HEK293 (cell line): Measurements from ENCODE around the gene NCOR1.

Experiments used
- RBAK ChIP-seq: fragments of 450-650 bp; formaldehyde crosslinking; IDR thresholded peaks from 2 replicates; pipeline ENCODE4 v1.5.1; 2016; ENCODE audit warnings: missing biosample characterization, missing genetic modification characterization
- SALL2 ChIP-seq: fragments of 450-650 bp; formaldehyde crosslinking; IDR thresholded peaks from 2 replicates; pipeline ENCODE4 v1.5.0; 2017; ENCODE audit warnings: missing biosample characterization, mild to moderate bottlenecking, missing genetic modification characterization, borderline replicate concordance
- YY1 ChIP-seq: fragments of 450-650 bp; formaldehyde crosslinking; IDR thresholded peaks from 2 replicates; pipeline ENCODE4 v1.5.1; 2018; ENCODE audit warnings: missing biosample characterization, missing genetic modification characterization
- ZBTB11 ChIP-seq: fragments of 450-650 bp; formaldehyde crosslinking; conservative IDR thresholded peaks from 2 replicates; pipeline ENCODE4 v1.5.1; 2016; ENCODE audit warnings: low read depth, missing biosample characterization, missing genetic modification characterization
- ZBTB48 ChIP-seq: fragments of 450-650 bp; formaldehyde crosslinking; IDR thresholded peaks from 2 replicates; pipeline ENCODE4 v1.5.1; 2016; ENCODE audit warnings: missing biosample characterization, missing genetic modification characterization
- ZBTB8A ChIP-seq: fragments of 450-650 bp; formaldehyde crosslinking; IDR thresholded peaks from 2 replicates; pipeline ENCODE4 v1.5.1; 2016; ENCODE audit warnings: missing biosample characterization, missing genetic modification characterization
- ZNF423 ChIP-seq: fragments of 450-650 bp; formaldehyde crosslinking; IDR thresholded peaks from 2 replicates; pipeline ENCODE4 v1.5.1; 2016; ENCODE audit warnings: missing biosample characterization, missing genetic modification characterization
- ZNF548 ChIP-seq: fragments of 450-650 bp; formaldehyde crosslinking; IDR thresholded peaks from 2 replicates; pipeline ENCODE4 v1.5.1; 2016; ENCODE audit warnings: missing biosample characterization, missing genetic modification characterization
- ZNF830 ChIP-seq: fragments of 450-650 bp; IDR thresholded peaks from 2 replicates; pipeline ENCODE4 v1.5.0; 2018; ENCODE audit warnings: missing biosample characterization, missing genetic modification characterization, low read depth, mild to moderate bottlenecking, moderate library complexity

- TF ChIP-seq YY1 (tag by site-specific recombination): no peak
- TF ChIP-seq ZBTB11: no peak
- no peak for TF ChIP-seq ZBTB8A
- TF ChIP-seq RBAK: no peak
- no peak for TF ChIP-seq ZNF830 (tag by site-specific recombination)
- TF ChIP-seq ZBTB48 (tag by site-specific recombination): no peak
- no peak for TF ChIP-seq SALL2
- no peak for TF ChIP-seq ZNF548 (tag by site-specific recombination)
- no peak for TF ChIP-seq ZNF423
These were observed 607 bp upstream of the NCOR1 start for GRCh38 chr17:16215965-16216316.
